HepG2 (cell line): ENCODE measurements around the gene CPXM1. TPM values are rescaled to one million over a fixed set of nuclear protein-coding genes. Genes with fewer than 3 reads are reported as not detected.

Experiments used
- DNMT1 ChIP-seq: sonication (generic); formaldehyde crosslinking; IDR thresholded peaks from 2 replicates; pipeline ENCODE4 v1.5.1; 2020; ENCODE audit warnings: mild to moderate bottlenecking, missing genetic modification reagents
- IKZF4 ChIP-seq: sonication (generic); formaldehyde crosslinking; IDR thresholded peaks from 2 replicates; pipeline ENCODE4 v1.5.1; 2020; ENCODE audit warnings: borderline replicate concordance, mild to moderate bottlenecking, low read depth, missing genetic modification reagents; ENCODE audit errors: not compliant biosample characterization
- JARID2 ChIP-seq: sonication (generic); formaldehyde crosslinking; IDR thresholded peaks from 2 replicates; pipeline ENCODE4 v1.8.1; 2023; ENCODE audit warnings: missing genetic modification reagents, inconsistent platforms; ENCODE audit not compliant: insufficient replicate concordance
- NFYB ChIP-seq: sonication (generic); formaldehyde crosslinking; IDR thresholded peaks from 2 replicates; pipeline ENCODE4 v1.4.0; 2020; ENCODE audit warnings: missing genetic modification reagents
- PHB2 ChIP-seq: fragments of 450-650 bp; IDR thresholded peaks from 2 replicates; pipeline ENCODE4 v1.6.1; 2018; ENCODE audit not compliant: partially characterized antibody
- PHF21A ChIP-seq: sonication (generic); formaldehyde crosslinking; IDR thresholded peaks from 2 replicates; pipeline ENCODE4 v1.5.0; 2020; ENCODE audit warnings: mild to moderate bottlenecking, missing genetic modification reagents
- TBX2 ChIP-seq: sonication (generic); formaldehyde crosslinking; IDR thresholded peaks from 2 replicates; pipeline ENCODE4 v1.5.0; 2020; ENCODE audit warnings: missing genetic modification reagents, mild to moderate bottlenecking, borderline replicate concordance
- TOE1 ChIP-seq: sonication (generic); formaldehyde crosslinking; IDR thresholded peaks from 2 replicates; pipeline ENCODE4 v1.4.0; 2020; ENCODE audit warnings: mild to moderate bottlenecking, missing genetic modification reagents
- ZBTB7A ChIP-seq: sonication (generic); formaldehyde crosslinking; IDR thresholded peaks from 2 replicates; pipeline ENCODE4 v1.8.0; 2022; ENCODE audit warnings: mild to moderate bottlenecking, missing genetic modification reagents
- ZNF33B ChIP-seq: sonication (generic); formaldehyde crosslinking; IDR thresholded peaks from 2 replicates; pipeline ENCODE4 v1.5.1; 2020; ENCODE audit warnings: mild to moderate bottlenecking, missing genetic modification reagents
- ZNF383 ChIP-seq: sonication (generic); formaldehyde crosslinking; IDR thresholded peaks from 2 replicates; pipeline ENCODE4 v1.4.0; 2020; ENCODE audit warnings: missing genetic modification reagents, mild to moderate bottlenecking, borderline replicate concordance
- ZNF431 ChIP-seq: sonication (generic); formaldehyde crosslinking; IDR thresholded peaks from 2 replicates; pipeline ENCODE4 v1.9.0; 2022; ENCODE audit warnings: missing genetic modification reagents, low read depth, mild to moderate bottlenecking, borderline replicate concordance
- ZNF446 ChIP-seq: sonication (generic); formaldehyde crosslinking; IDR thresholded peaks from 2 replicates; pipeline ENCODE4 v1.5.0; 2020; ENCODE audit warnings: mild to moderate bottlenecking, missing genetic modification reagents
- ZNF564 ChIP-seq: sonication (generic); formaldehyde crosslinking; IDR thresholded peaks from 2 replicates; pipeline ENCODE4 v1.8.1; 2023; ENCODE audit warnings: mild to moderate bottlenecking, missing genetic modification reagents
- ZNF724P ChIP-seq: sonication (generic); formaldehyde crosslinking; IDR thresholded peaks from 2 replicates; pipeline ENCODE4 v1.8.0; 2022; ENCODE audit warnings: missing genetic modification reagents, borderline replicate concordance
- polyA plus RNA-seq, 8 experiments: library from polyadenylated mRNA; depleted of rRNA in 3 of 8; stranded (reverse) in 7 of 8; unstranded in 1 of 8; fragments of >200 nt; fragmentation: Illumina TruSeq in 4 of 8; extraction: Trizol in 4 of 8; gene quantifications; 2 replicates each; pipeline versions ENCODE4 v1.2.1 to v1.2.3, GENCODE V29; 2011 to 2016; ENCODE audit warnings: low read depth in 4 of 8, missing spikeins in 1 of 8, mixed read lengths in 1 of 8; ENCODE audit not compliant: insufficient read depth in 1 of 8
- total RNA-seq, 5 experiments: library from RNA; depleted of rRNA; stranded (reverse); fragments of >200 nt; fragmentation: Illumina TruSeq; extraction: Trizol; gene quantifications; 2 replicates each; pipeline ENCODE4 v1.2.3, GENCODE V29; 2016; ENCODE audit warnings: low read depth in 1 of 5
- TF ChIP-seq, protein P1 (sequence below): IDR thresholded peaks from 2 replicates; pipeline ENCODE4 v1.6.1; 2016; ENCODE audit warnings: missing compliant biosample characterization, missing genetic modification reagents, borderline replicate concordance
- TF ChIP-seq, protein P2 (sequence below): sonication (generic); formaldehyde crosslinking; IDR thresholded peaks from 2 replicates; pipeline ENCODE4 v1.4.0; 2020; ENCODE audit warnings: missing genetic modification reagents
- TF ChIP-seq, protein P3 (sequence below): sonication (generic); formaldehyde crosslinking; IDR thresholded peaks from 2 replicates; pipeline ENCODE4 v1.4.0; 2020; ENCODE audit warnings: low read depth, mild to moderate bottlenecking, missing genetic modification reagents
- TF ChIP-seq, protein P4 (sequence below): sonication (generic); formaldehyde crosslinking; IDR thresholded peaks from 2 replicates; pipeline ENCODE4 v1.9.0; 2021; ENCODE audit warnings: missing genetic modification reagents, borderline replicate concordance
- TF ChIP-seq, protein P5 (sequence below): sonication (generic); formaldehyde crosslinking; IDR thresholded peaks from 2 replicates; pipeline ENCODE4 v1.5.1; 2020; ENCODE audit warnings: missing genetic modification reagents, mild to moderate bottlenecking, borderline replicate concordance

The CPXM1 gene
- total and polyA plus RNA-seq, 2 of the 13 experiments (the other 11 are each of a cell fraction or from before 2014, with no cell fraction given), result 0.07 TPM; not detected in 1

DNA sequence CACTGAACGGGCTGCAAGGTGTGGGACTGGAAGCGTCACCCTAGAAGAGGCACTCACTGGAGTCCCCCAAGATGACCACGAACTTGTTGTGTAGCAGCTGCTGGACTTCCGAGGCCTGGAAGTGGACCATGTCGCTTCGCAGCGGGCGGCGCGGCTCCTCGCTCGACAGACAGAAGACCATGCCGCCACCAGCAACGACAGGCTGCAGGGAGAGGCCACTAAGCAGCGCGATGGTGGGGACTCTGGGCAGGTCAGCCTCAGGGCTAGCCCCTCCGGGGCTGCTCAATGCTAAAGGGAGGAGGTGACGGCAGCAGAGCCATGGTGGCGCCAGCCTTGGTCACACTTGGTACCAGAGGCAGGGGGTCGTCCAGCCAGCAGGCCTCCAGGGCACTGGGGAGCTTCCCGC lies 39.3 kb upstream of the CPXM1 start (continued):
- TF ChIP-seq, protein P1, sequence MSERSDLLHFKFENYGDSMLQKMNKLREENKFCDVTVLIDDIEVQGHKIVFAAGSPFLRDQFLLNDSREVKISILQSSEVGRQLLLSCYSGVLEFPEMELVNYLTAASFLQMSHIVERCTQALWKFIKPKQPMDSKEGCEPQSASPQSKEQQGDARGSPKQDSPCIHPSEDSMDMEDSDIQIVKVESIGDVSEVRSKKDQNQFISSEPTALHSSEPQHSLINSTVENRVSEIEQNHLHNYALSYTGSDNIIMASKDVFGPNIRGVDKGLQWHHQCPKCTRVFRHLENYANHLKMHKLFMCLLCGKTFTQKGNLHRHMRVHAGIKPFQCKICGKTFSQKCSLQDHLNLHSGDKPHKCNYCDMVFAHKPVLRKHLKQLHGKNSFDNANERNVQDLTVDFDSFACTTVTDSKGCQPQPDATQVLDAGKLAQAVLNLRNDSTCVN (CRISPR knock-in tag), result no peak
- no peak for TF ChIP-seq ZNF446 (CRISPR knock-in tag)
- no peak for TF ChIP-seq ZBTB7A (CRISPR knock-in tag)
- TF ChIP-seq, protein P2, sequence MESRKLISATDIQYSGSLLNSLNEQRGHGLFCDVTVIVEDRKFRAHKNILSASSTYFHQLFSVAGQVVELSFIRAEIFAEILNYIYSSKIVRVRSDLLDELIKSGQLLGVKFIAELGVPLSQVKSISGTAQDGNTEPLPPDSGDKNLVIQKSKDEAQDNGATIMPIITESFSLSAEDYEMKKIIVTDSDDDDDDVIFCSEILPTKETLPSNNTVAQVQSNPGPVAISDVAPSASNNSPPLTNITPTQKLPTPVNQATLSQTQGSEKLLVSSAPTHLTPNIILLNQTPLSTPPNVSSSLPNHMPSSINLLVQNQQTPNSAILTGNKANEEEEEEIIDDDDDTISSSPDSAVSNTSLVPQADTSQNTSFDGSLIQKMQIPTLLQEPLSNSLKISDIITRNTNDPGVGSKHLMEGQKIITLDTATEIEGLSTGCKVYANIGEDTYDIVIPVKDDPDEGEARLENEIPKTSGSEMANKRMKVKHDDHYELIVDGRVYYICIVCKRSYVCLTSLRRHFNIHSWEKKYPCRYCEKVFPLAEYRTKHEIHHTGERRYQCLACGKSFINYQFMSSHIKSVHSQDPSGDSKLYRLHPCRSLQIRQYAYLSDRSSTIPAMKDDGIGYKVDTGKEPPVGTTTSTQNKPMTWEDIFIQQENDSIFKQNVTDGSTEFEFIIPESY (CRISPR knock-in tag), result peak; percentile 55; the same call in 1 of the 2 replicates
- TF ChIP-seq, protein P3, sequence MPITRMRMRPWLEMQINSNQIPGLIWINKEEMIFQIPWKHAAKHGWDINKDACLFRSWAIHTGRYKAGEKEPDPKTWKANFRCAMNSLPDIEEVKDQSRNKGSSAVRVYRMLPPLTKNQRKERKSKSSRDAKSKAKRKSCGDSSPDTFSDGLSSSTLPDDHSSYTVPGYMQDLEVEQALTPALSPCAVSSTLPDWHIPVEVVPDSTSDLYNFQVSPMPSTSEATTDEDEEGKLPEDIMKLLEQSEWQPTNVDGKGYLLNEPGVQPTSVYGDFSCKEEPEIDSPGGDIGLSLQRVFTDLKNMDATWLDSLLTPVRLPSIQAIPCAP (CRISPR knock-in tag), result no peak; the same call in 1 of the 2 replicates
- TF ChIP-seq DNMT1 (CRISPR knock-in tag), result no peak
- no peak for TF ChIP-seq ZNF33B (CRISPR knock-in tag)
- TF ChIP-seq JARID2, result no peak
- no peak for TF ChIP-seq PHB2
- TF ChIP-seq ZNF431 (CRISPR knock-in tag), result no peak
- no peak for TF ChIP-seq ZNF564 (CRISPR knock-in tag)
- TF ChIP-seq, protein P4, sequence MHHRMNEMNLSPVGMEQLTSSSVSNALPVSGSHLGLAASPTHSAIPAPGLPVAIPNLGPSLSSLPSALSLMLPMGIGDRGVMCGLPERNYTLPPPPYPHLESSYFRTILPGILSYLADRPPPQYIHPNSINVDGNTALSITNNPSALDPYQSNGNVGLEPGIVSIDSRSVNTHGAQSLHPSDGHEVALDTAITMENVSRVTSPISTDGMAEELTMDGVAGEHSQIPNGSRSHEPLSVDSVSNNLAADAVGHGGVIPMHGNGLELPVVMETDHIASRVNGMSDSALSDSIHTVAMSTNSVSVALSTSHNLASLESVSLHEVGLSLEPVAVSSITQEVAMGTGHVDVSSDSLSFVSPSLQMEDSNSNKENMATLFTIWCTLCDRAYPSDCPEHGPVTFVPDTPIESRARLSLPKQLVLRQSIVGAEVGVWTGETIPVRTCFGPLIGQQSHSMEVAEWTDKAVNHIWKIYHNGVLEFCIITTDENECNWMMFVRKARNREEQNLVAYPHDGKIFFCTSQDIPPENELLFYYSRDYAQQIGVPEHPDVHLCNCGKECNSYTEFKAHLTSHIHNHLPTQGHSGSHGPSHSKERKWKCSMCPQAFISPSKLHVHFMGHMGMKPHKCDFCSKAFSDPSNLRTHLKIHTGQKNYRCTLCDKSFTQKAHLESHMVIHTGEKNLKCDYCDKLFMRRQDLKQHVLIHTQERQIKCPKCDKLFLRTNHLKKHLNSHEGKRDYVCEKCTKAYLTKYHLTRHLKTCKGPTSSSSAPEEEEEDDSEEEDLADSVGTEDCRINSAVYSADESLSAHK (CRISPR knock-in tag), result no peak
- TF ChIP-seq TOE1 (CRISPR knock-in tag), result no peak
- TF ChIP-seq, protein P5, sequence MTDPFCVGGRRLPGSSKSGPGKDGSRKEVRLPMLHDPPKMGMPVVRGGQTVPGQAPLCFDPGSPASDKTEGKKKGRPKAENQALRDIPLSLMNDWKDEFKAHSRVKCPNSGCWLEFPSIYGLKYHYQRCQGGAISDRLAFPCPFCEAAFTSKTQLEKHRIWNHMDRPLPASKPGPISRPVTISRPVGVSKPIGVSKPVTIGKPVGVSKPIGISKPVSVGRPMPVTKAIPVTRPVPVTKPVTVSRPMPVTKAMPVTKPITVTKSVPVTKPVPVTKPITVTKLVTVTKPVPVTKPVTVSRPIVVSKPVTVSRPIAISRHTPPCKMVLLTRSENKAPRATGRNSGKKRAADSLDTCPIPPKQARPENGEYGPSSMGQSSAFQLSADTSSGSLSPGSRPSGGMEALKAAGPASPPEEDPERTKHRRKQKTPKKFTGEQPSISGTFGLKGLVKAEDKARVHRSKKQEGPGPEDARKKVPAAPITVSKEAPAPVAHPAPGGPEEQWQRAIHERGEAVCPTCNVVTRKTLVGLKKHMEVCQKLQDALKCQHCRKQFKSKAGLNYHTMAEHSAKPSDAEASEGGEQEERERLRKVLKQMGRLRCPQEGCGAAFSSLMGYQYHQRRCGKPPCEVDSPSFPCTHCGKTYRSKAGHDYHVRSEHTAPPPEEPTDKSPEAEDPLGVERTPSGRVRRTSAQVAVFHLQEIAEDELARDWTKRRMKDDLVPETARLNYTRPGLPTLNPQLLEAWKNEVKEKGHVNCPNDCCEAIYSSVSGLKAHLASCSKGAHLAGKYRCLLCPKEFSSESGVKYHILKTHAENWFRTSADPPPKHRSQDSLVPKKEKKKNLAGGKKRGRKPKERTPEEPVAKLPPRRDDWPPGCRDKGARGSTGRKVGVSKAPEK (CRISPR knock-in tag), result no peak
- no peak for TF ChIP-seq TBX2 (CRISPR knock-in tag)
- peak; percentile 68; the same call in 1 of the 2 replicates for TF ChIP-seq ZNF383 (CRISPR knock-in tag)
- no peak for TF ChIP-seq PHF21A (CRISPR knock-in tag)
- no peak for TF ChIP-seq IKZF4 (CRISPR knock-in tag)
- TF ChIP-seq NFYB (CRISPR knock-in tag), result no peak
- TF ChIP-seq ZNF724P, result no peak
